Nephron progenitor cell (in vitro differentiated cells): ENCODE measurements around the gene TMCO4.
A peak's percentile ranks its signal among the peaks of the same experiment; 100 is the strongest.

Experiments
- DNase-seq: peaks from one replicate; pipeline ENCODE4 v3.0.0; 2021
- H3K27ac Mint-ChIP-seq: 2 replicates; pipeline ENCODE4 v1.8.0; 2021; ENCODE audit warnings: mild to moderate bottlenecking, moderate library complexity, mixed read lengths
- H3K27me3 Mint-ChIP-seq: 2 replicates; pipeline ENCODE4 v1.8.0; 2021; ENCODE audit warnings: mild to moderate bottlenecking, low read depth, mixed read lengths; ENCODE audit not compliant: poor library complexity
- H3K36me3 Mint-ChIP-seq: 2 replicates; pipeline ENCODE4 v1.8.0; 2021; ENCODE audit warnings: low read depth, mixed read lengths
- H3K4me1 Mint-ChIP-seq: 2 replicates; pipeline ENCODE4 v1.8.0; 2021; ENCODE audit warnings: mixed read lengths
- H3K4me3 Mint-ChIP-seq: 2 replicates; pipeline ENCODE4 v1.8.0; 2021; ENCODE audit warnings: mild to moderate bottlenecking, moderate library complexity, mixed read lengths
- H3K9me3 Mint-ChIP-seq: 2 replicates; pipeline ENCODE4 v1.8.0; 2021; ENCODE audit warnings: mild to moderate bottlenecking, moderate library complexity, mixed read lengths
- TF ChIP-seq, protein P1 (sequence below): fragments of 200-600 bp; sonication (generic); IDR thresholded peaks from 2 replicates; pipeline ENCODE4 v1.5.0; 2021; ENCODE audit warnings: antibody characterized with exemption

Gene TMCO4

DNA sequence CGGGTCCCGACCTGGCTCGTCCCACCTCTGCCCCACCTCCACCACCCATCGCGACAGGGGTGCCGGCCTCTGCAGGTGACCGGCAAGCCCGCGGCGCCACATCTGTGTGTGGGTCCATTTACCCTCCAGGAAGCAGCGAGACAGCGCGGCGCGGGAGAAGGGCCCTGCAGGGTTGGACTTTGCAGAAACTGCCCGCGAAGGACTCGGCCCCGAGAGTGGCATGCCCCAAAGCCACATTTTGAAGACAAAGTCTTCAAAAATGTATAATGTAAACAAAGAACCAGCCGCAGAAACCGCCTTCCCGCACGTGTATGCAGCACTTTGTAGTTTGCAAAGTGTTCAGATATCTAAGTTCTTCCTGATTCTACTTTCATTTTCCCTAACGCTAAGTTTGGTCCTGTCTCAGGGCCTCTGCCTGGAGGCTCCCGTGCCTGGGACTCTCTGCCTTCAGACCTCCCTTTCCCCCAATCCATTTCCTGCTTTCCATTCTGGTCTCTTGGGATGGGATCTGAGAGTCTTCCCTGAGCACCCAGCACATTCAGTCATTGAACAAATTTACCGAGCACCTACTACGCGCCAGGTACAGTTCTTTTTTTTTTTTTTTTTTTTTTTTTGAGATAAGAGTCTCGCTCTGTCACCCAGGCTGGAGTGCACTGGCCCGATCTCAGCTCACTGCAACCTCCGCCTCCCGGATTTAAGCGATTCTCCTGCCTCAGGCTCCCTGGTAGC lies 524 bp upstream of the TMCO4 start:
- Mint-ChIP-seq H3K9me3 (no peaks in the 10 kb centered on the region), H3K4me3 (peak overlapping the region; percentile 82), H3K36me3 (no peaks in the 10 kb centered on the region), H3K27ac (no peak overlapping the region), H3K4me1 (peaks cover 42% of the 10 kb centered on the region), H3K27me3 (peaks cover 60% of the 10 kb centered on the region)
- DNase-seq = no peak
- TF ChIP-seq, protein P1, sequence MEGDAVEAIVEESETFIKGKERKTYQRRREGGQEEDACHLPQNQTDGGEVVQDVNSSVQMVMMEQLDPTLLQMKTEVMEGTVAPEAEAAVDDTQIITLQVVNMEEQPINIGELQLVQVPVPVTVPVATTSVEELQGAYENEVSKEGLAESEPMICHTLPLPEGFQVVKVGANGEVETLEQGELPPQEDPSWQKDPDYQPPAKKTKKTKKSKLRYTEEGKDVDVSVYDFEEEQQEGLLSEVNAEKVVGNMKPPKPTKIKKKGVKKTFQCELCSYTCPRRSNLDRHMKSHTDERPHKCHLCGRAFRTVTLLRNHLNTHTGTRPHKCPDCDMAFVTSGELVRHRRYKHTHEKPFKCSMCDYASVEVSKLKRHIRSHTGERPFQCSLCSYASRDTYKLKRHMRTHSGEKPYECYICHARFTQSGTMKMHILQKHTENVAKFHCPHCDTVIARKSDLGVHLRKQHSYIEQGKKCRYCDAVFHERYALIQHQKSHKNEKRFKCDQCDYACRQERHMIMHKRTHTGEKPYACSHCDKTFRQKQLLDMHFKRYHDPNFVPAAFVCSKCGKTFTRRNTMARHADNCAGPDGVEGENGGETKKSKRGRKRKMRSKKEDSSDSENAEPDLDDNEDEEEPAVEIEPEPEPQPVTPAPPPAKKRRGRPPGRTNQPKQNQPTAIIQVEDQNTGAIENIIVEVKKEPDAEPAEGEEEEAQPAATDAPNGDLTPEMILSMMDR = no peak

DNA sequence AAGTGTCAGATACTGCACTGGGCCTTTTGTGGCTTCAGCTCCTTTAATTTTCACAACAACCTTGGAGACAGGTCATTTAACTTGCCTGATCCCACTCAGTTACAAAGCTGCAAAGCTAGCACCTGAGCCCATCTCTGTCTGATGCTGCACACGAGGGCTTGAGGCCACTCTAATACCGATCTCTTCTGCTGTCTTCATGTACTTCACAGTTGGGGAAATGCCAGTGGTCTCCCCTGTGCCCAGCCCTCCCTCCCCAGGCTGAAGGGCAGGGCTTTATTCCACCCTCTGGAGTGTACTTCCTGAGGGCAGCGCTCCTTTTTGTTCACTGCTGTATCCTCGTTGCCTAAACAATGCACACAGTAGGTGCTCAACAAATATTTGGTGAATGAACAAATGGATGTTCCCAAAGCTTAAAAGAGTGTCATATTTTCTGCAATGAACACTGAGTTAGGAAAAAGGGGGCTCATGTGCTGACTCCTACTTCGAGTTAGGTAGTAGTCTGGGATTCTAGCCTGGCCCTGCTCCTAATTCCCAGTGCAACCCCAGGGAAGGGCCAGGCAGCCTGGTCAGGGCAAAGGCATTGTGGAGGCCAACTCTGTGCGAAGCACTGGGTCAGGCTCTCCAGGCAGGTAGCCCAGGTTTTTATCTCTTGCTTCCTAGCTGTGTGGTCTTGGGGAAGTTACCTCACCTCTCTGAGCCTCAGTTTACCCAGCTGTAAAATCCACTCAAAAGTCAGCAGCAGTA lies 1.1 kb downstream of the TMCO4 start:
- Mint-ChIP-seq H3K27me3 (peaks cover 52% of the 10 kb centered on the region), H3K27ac (no peak overlapping the region), H3K36me3 (no peaks in the 10 kb centered on the region), H3K9me3 (no peaks in the 10 kb centered on the region), H3K4me1 (peaks cover 48% of the 10 kb centered on the region), H3K4me3 (peak overlapping the region; percentile 72)
- DNase-seq = no peak
- TF ChIP-seq, protein P1 = no peak

DNA sequence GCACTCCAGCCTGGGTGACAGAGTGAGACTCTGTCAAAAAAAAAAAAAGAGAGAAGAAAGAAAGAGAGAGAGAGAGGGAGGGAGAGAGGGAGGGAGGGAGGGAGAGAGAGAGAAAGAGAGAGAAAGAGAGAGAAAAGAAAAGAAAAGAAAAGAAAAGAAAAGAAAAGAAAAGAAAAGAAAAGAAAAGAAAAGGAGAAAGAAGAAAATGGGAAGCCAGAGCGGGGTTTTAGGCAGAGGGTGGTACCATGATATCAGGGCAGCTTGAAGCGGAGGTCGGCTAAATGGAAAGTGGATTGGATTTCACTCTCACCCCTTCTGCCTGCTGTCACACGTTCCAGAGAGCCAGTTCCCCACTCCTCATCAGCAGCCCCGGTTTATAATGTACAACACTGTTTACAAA lies 1.9 kb downstream of the TMCO4 start:
- Mint-ChIP-seq H3K9me3 (no peaks in the 10 kb centered on the region), H3K36me3 (no peaks in the 10 kb centered on the region), H3K4me1 (peaks cover 48% of the 10 kb centered on the region), H3K4me3 (peak overlapping the region; percentile 16), H3K27me3 (peaks cover 50% of the 10 kb centered on the region), H3K27ac (no peak overlapping the region)
- TF ChIP-seq, protein P1 = no peak
- DNase-seq = no peak

DNA sequence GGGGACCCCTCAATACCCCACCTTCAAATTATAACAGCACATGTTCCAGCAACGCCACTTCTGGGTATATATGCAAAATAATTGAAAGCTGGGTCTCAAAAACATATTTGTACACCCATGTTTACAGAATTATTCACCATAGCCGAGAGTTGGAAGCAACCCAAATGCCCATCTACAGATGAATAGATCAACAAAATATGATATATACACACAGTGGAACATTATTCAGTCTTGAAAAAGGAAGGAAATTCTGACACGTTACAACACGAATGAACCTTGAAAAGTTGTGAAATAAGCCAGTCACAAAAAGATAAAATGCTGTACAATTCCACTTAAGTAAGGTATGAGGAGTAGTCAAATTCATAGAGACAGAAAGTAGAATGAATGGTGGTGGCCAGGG lies 5.1 kb downstream of the TMCO4 start:
- H3K9me3 Mint-ChIP-seq = no peaks in the 10 kb centered on the region
- no peak for DNase-seq
- H3K27ac Mint-ChIP-seq = no peak overlapping the region
- peaks cover 29% of the 10 kb centered on the region for H3K4me1 Mint-ChIP-seq
- H3K36me3 Mint-ChIP-seq = no peaks in the 10 kb centered on the region
- no peak overlapping the region for H3K4me3 Mint-ChIP-seq
- peaks cover 23% of the 10 kb centered on the region for H3K27me3 Mint-ChIP-seq
- TF ChIP-seq, protein P1 = no peak

DNA sequence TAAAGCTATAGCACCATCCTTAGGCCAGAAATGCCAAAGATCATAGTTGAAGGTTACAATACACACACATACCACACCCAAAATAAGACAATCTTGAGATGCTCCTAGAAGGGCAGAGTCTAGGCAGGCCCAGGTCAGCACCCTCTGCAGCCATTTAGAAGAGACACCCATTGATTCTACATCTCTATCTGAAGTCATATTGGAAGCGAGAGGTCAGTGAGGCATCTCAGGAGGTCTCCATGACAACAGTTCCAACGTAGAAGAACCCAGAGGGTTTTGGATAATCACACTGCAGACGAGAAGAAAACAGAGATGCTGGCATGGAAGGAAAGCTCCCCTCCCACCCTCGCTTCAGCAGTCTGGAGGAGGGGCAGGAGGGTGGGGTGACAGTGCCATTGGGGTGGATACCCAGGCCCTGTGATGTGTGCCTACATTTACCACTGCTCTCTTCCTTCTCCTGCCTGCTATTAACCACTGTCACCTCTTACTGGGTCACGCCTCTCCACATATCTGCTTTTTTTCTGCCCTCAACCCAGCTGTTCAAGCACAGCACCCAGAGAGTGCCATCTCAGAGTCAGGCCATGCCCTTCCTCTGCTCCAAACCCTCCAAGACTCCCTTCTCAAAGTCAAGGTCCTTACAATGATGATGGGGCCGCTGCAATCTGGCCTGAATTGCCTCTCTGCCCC lies 6.2 kb downstream of the TMCO4 start:
- DNase-seq = no peak
- Mint-ChIP-seq H3K27ac (no peak overlapping the region), H3K36me3 (no peaks in the 10 kb centered on the region), H3K27me3 (peaks cover 14% of the 10 kb centered on the region), H3K4me3 (no peak overlapping the region), H3K9me3 (no peaks in the 10 kb centered on the region), H3K4me1 (peaks cover 21% of the 10 kb centered on the region)
- TF ChIP-seq, protein P1 = no peak
